ENCODE results near the gene FARP1.
"Not testable (repeated sequence)": the region's sequence is repeated elsewhere in the genome, so short reads cannot be mapped to it uniquely, and the experiment has no call there.

FARP1 gene

GRCh38 chr13:98267080-98267912 is 124.4 kb downstream of the FARP1 start:
- no peak for DNase-seq

GRCh38 chr13:98269386-98269785 is 126.5 kb downstream of the FARP1 start:
- no peak for DNase-seq

DNA sequence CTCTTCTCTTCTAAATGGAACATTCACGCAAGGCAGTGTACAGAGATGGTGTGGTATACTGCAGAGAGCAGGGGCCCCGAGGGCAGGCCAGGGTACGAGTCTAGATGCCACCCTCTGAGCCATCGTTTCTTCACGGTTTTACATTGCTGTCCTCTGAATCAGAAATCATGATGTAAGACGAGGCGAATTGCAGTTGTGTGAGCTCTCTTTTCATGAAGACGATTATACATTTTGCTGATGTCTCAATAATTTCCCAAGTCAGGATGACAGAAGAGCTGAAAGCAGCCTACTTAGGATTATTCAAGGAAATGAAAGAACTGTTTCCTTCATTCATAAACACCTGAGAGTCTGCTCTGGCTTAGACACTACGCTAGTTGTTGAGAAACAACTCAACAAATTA is 127.9 kb downstream of the FARP1 start:
- DNase-seq, result no peak

DNA sequence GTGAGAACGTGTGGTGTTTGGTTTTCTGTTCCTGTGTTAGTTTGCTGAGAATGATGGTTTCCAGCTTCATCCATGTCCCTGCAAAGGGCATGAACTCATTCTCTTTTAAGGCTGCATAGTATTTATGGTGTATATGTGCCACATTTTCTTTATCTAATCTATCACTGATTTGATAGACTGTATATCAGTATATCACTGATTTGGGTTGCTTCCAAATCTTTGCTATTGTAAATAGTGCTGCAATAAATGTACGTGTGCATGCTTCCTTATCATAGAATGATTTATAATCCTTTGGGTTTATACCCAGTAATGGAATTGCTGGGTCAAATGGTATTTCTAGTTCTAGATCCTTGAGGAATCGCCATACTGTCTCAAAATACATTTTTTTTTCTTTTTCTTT is 128.8 kb downstream of the FARP1 start:
- DNase-seq, result not testable (repeated sequence)

- DNase-seq, result no peak
These were observed 129.7 kb downstream of the FARP1 start for GRCh38 chr13:98272549-98272948.

- no peak for DNase-seq
These were observed 130.4 kb downstream of the FARP1 start for GRCh38 chr13:98273067-98273823.

GRCh38 chr13:98273824-98274742 is 131.2 kb downstream of the FARP1 start:
- no peak for DNase-seq

GRCh38 chr13:98274921-98275487 is 132.1 kb downstream of the FARP1 start:
- DNase-seq, result no peak

DNA sequence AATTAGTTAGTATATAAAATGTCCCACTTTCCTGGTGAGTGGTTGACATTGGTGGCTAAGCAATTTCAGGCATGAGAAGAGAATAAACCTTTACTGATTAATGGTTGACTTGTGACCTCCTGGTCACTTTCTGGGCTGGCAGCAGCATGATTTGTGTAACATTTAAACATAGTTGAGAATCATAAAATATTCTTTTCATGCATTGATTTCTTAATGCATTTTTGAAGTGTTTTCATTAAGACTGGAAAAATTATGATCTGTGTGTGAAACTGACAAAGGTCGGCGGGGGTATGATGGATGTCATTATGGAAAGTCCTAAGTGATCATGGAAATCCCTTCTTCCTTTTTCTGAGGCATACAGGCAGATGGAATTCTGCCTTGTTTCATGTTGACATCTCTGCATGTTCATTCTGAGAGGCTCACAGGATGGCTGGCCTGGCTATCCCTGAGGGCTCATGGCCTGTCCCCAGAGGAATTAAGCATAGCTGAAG is 132.8 kb downstream of the FARP1 start:
- DNase-seq, result no peak

DNA sequence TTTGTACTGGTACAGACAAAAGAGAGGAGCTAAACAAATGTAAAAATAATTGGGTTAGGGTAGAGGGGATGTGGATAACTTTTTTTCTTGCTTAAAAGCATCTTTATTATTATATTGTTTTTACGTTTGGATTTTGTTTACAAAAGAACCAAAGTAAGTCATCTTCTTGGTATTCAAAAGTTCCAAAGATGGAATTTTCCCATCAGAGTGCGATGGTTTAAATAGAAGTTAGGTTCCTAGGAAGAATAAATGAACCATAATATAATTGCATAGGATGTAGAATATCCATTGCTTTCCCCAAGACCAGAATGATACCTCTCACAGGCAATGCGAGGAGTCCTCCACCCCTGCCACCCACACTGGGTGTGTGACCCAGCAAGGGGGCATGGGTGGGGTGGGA is 133.6 kb downstream of the FARP1 start:
- no peak for DNase-seq

DNA sequence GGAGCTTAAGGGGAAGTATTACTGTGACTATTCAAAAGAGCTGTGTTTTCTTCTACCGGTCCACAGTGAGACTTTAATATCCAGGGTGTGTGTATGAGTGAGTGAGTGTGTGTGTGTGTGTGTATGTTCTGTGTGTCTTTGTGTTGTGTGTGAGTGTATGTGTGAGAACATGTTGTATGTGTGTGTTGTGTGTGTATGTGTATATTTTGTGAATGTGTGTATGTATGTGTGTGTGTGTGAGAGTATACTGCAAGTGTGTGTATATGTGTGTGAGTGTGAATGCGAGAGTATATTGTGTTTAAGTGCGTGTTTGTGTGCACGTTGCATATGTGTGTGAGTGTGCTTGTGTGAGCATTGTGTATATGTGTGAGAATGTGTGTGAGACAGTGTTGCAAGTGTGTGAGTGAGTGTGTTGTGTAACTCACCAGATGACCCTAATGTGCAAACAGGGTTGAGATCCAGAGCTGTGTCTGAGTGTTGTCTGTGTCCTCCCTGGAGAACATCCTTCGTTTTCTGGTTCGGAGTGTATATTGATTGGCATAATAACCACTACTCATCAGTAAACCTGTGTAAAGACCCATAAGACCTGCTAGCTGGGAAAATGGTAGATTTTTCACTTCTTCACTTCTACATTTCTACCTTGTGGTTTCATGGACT is 135.3 kb downstream of the FARP1 start:
- DNase-seq, result no peak

DNA sequence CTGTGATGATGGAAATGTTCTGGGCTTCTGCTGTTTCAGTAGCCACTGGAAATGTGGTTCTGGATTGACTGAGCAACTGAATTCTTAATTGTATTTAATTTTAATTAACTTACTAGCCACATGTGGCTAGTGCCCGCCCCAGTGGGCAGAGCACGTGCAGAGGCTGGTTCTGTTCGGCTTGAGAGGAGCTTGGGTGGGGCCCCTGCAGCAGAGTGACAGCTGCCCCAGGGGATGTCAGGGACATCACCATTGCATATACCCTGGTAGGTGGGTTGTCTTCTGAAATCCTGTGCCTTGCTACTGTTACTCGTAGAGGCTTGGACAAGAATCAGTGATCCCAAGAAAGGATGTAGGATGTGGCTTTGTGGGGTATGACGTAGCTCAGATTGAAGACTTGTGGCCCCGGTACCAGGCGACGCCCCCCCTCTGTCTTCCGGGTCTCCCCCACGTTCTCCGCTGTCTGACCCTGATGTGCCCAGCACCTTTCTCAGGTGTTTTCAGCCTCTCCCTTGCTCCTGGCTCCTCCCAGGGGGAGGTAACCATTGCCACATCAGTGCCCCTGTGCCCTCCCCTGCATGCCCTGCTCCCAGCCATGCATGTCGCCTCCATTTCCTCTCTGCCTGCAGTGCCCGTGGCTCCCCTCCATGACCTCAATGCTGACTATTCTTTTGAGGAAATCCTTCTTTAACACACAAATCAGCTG is 136.7 kb downstream of the FARP1 start:
- no peak for DNase-seq

GRCh38 chr13:98280176-98280510 is 137.2 kb downstream of the FARP1 start:
- no peak for DNase-seq

DNA sequence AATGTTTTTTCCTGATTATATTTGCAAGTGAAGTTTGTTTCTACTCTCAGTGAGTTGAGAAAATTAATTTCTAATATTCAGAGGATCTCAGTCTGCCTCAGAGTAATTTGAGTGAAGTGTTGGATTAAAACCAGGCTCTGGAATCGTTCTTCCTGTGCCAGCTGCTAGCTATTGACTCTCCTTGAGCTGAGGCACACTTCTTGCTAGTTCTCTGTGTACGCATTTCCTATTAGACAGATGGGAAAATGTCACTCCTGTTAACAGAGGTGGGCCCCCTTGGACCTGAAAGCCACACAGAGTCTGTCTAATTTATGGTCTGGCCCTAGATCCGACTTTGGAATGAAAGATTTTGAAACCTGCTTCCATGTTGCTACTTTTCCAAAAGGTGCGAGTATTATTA is 141.8 kb downstream of the FARP1 start:
- no peak for DNase-seq

DNA sequence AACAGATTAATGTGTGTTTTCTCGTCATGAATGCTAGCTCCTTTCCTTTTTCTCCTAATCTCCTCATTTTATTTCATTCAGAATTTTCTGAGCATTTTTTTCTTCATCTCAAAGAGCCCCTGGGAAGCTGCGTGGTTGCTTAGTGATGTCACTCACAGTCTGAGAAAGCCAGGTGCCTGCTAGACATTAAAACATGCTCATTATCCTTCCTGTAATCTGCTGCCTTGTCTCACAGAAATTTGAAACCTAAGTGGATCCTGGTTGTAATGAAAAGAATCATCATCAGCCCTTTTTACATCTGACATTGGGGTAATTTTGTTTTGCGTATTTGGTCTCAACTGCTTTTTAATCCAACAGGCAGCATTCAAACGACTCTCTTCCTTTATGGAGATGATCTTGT is 142.4 kb downstream of the FARP1 start:
- DNase-seq, result no peak

- DNase-seq, result no peak
These were observed 143.1 kb downstream of the FARP1 start for GRCh38 chr13:98285852-98286594.

DNA sequence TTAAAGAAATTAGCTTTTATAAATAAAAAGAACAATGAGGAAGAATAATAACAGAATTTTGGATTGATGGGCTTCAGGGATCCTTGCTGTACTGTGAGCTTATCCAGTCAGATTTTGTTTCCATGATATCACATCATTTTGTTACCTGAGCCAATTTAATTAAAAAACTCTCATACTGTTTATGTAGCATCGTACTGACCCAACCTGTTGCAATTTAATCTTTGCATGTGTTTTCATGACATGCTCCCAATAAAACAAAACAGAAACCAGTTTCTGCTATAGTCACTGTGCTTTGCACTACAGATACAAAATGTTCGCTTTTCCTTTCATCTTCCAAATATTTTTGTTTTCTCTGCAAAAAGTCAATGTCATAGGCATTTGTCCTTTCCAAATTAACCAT is 143.9 kb downstream of the FARP1 start:
- no peak for DNase-seq

DNA sequence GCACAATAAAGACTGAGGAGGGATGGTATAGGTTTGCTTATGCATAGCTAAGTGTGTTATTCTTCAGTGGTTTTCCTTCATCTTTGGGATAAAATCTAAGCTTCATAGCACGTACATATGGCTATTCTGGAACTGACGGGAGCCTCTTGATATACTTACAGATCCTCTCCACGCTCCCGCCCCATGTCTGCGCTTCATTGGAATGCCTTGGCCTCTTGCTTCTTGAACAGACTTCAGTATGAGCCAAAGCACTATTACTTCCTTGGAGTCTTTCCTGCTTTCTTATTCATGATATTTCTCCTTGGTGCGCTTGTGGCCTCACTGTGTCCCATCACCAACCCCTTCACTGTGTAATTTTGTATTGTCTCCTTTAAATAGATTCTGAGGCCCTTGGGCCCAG is 145.3 kb downstream of the FARP1 start:
- no peak for DNase-seq

DNA sequence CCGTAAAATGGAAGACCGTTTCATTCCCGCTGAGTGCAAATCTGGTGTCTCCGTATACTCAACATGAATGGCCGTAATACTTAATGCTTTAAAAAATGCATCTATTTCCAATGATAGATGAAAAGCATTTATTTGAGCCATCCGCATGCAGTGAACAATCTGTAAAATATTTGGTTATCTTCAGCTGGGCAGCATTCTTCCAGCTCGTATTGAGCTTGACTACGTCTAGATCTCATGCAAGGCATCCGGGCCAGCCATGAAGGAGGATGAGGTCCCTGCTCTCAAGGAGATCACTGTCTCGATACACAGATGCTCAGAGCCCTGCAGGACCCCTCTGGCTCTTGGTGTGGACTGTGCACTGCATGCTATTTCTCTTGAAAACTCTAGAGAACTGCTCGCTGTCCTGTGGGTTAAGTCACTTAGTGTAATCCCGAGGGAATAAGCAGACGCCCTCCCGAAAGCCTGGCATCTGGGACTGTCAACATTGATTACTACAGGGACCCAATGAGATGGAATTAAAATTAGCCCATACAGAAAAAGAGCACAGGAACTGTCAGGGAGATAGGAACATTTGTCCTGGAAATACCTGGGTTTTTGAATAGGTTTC is 146.5 kb downstream of the FARP1 start:
- no peak for DNase-seq

- DNase-seq, result no peak
These were observed 147.4 kb downstream of the FARP1 start for GRCh38 chr13:98290261-98290660.

Data from GF-D8 (cell line).